MM.1S (cell line): Measurements from ENCODE around the gene DRICH1.
"Not testable (repeated sequence)": the region's sequence is repeated elsewhere in the genome, so short reads cannot be mapped to it uniquely, and the experiment has no call there.

Experiments
- DNase-seq: peaks from one replicate; pipeline ENCODE4 v3.0.0-alpha.2; 2015
- H2AFZ ChIP-seq: fragments of 300-600 bp; sonication (generic); 2 replicates; pipeline ENCODE4 v1.6.0; 2016; ENCODE audit warnings: antibody characterized with exemption, low read length
- H3F3A ChIP-seq: fragments of 300-600 bp; sonication (generic); 2 replicates; pipeline ENCODE4 v1.6.1; 2016; ENCODE audit warnings: mild to moderate bottlenecking, antibody characterized with exemption, low read length, moderate library complexity, mixed read lengths; ENCODE audit not compliant: insufficient read depth
- H3K27ac ChIP-seq: fragments of 300-600 bp; sonication (generic); 2 replicates; pipeline ENCODE4 v1.5.1; 2016; ENCODE audit warnings: mild to moderate bottlenecking, low read length
- H3K27me3 ChIP-seq: fragments of 300-600 bp; sonication (generic); replicated peaks from 2 replicates; pipeline ENCODE4 v1.6.0; 2016; ENCODE audit warnings: low read length; ENCODE audit not compliant: insufficient read depth
- H3K36me3 ChIP-seq: fragments of 300-600 bp; sonication (generic); replicated peaks from 2 replicates; pipeline ENCODE4 v1.6.1; 2016; ENCODE audit warnings: mild to moderate bottlenecking, low read length, mixed read lengths; ENCODE audit not compliant: insufficient read depth
- H3K4me1 ChIP-seq: fragments of 300-600 bp; sonication (generic); 2 replicates; pipeline ENCODE4 v1.6.1; 2016; ENCODE audit warnings: low read length, mixed read lengths
- H3K4me2 ChIP-seq: fragments of 300-600 bp; sonication (generic); 2 replicates; pipeline ENCODE4 v1.6.0; 2016; ENCODE audit warnings: low read depth, low read length
- H3K4me3 ChIP-seq: fragments of 300-600 bp; sonication (generic); 2 replicates; pipeline ENCODE4 v1.5.1; 2016; ENCODE audit warnings: low read length, mixed read lengths
- H3K79me2 ChIP-seq: fragments of 300-600 bp; sonication (generic); 2 replicates; pipeline ENCODE4 v1.6.1; 2016; ENCODE audit warnings: mixed run types, low read length, mixed read lengths
- H3K9ac ChIP-seq: fragments of 300-600 bp; sonication (generic); 2 replicates; pipeline ENCODE4 v1.6.1; 2016; ENCODE audit warnings: low read length, mixed read lengths
- H3K9me2 ChIP-seq: fragments of 300-600 bp; sonication (generic); replicated peaks from 2 replicates; pipeline ENCODE4 v1.6.1; 2016; ENCODE audit warnings: mild to moderate bottlenecking, low read length, mixed read lengths; ENCODE audit not compliant: insufficient read depth
- H3K9me3 ChIP-seq: fragments of 300-600 bp; sonication (generic); replicated peaks from 2 replicates; pipeline ENCODE4 v1.6.1; 2016; ENCODE audit warnings: mild to moderate bottlenecking, low read length, mixed read lengths; ENCODE audit not compliant: insufficient read depth
- H4K20me1 ChIP-seq: fragments of 300-600 bp; sonication (generic); 2 replicates; pipeline ENCODE4 v1.6.1; 2016; ENCODE audit warnings: mild to moderate bottlenecking, low read length, moderate library complexity, mixed read lengths; ENCODE audit not compliant: insufficient read depth
- CTCF ChIP-seq: fragments of 300-600 bp; sonication (generic); IDR thresholded peaks from 2 replicates; pipeline ENCODE4 v1.5.1; 2016; ENCODE audit warnings: antibody characterized with exemption, low read length, mixed read lengths
- EZH2 ChIP-seq: fragments of 300-600 bp; sonication (generic); optimal IDR thresholded peaks from 2 replicates; pipeline ENCODE3; 2017; ENCODE audit warnings: low read depth, mild to moderate bottlenecking, antibody characterized with exemption, low read length, mixed read lengths
- EZH2phosphoT487 ChIP-seq: fragments of 300-600 bp; sonication (generic); IDR thresholded peaks from 2 replicates; pipeline ENCODE4 v1.6.1; 2018; ENCODE audit warnings: antibody characterized with exemption, low read length

DRICH1 gene

GRCh38 chr22:23574877-23575276, 57.2 kb downstream of the DRICH1 start:
- Histone ChIP-seq H3K27ac (no peak overlapping the region), H3K4me3 (no peak overlapping the region), H3K4me1 (no peaks in the 10 kb centered on the region), H3K9me3 (no peaks in the 10 kb centered on the region), H3K27me3 (peaks cover 18% of the 10 kb centered on the region), H3K79me2 (no peaks in the 10 kb centered on the region), H4K20me1 (no peaks in the 10 kb centered on the region), H3K9ac (no peak overlapping the region), H2AFZ (no peak overlapping the region), H3K36me3 (no peaks in the 10 kb centered on the region), H3K9me2 (no peaks in the 10 kb centered on the region), H3K4me2 (no peak overlapping the region), H3F3A (no peaks in the 10 kb centered on the region)
- TF ChIP-seq EZH2phosphoT487 (no peak), EZH2 (no peak), CTCF (no peak)
- no peak for DNase-seq

- no peak for TF ChIP-seq EZH2
- no peak for TF ChIP-seq EZH2phosphoT487
- TF ChIP-seq CTCF: no peak
- no peaks in the 10 kb centered on the region for H3K36me3 ChIP-seq
- no peak for DNase-seq
- no peaks in the 10 kb centered on the region for H3F3A ChIP-seq
- no peak overlapping the region for H3K4me3 ChIP-seq
- no peak overlapping the region for H3K27ac ChIP-seq
- H3K9me3 ChIP-seq: no peaks in the 10 kb centered on the region
- H4K20me1 ChIP-seq: no peaks in the 10 kb centered on the region
- H3K27me3 ChIP-seq: peaks cover 18% of the 10 kb centered on the region
- no peak overlapping the region for H2AFZ ChIP-seq
- H3K9ac ChIP-seq: no peak overlapping the region
- H3K4me1 ChIP-seq: no peaks in the 10 kb centered on the region
- no peaks in the 10 kb centered on the region for H3K9me2 ChIP-seq
- H3K79me2 ChIP-seq: no peaks in the 10 kb centered on the region
- H3K4me2 ChIP-seq: no peak overlapping the region
Observed at GRCh38 chr22:23574371-23574811, 57.7 kb downstream of the DRICH1 start.

DNA sequence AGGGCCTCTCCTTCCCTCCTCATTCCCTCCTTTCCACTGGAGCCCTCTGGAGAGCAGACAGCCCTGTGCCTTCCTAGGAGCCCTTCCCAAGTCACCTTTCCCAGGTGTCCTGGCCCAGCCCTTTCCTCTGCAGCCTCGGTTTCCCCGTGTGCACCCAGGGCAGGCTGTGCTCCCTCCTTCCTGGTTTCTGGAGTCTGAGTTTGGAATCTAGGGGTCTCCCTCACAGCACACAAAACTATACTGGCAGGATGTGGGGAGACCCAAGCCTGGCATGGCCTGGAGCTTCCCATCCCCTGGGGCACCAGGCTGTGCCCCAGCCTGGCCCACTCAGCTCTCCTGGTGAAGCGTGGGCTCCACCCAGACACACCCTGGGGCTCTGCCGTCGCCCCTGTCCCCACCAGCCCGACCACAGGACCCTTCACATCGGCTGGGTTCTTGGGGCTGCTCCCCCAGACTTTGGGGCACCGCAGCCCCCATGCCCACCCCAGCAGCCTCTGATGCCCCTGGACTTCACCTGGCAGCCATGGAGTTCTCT, 58.4 kb downstream of the DRICH1 start:
- not testable (repeated sequence) for H3K4me3 ChIP-seq, H3K36me3 ChIP-seq, H3K9ac ChIP-seq, H4K20me1 ChIP-seq, H3K9me3 ChIP-seq, H2AFZ ChIP-seq, H3K27ac ChIP-seq, H3F3A ChIP-seq, H3K9me2 ChIP-seq, DNase-seq, H3K4me2 ChIP-seq, H3K4me1 ChIP-seq, H3K79me2 ChIP-seq
- H3K27me3 ChIP-seq: peaks cover 19% of the 10 kb centered on the region

DNA sequence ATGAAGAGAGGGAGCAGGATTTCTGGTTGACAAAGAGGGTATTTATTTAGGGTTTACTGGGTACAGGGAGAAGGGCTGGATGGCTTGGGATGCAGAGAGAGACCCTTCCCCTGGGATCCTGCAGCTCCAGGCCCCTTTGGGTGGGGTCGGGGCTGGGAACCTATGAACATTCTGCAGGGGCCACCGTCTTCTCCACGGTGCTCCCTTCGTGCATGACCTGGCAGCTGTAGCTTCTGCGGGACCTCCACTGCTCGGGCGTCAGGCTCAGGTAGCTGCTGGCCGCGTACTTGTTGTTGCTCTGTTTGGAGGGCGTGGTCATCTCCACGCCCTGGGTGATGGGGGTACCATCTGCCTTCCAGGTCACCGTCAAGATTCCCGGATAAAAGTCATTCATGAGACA, 59.0 kb downstream of the DRICH1 start:
- H3K79me2 ChIP-seq, H4K20me1 ChIP-seq, H3K27ac ChIP-seq, H2AFZ ChIP-seq, H3K36me3 ChIP-seq, H3K4me3 ChIP-seq, H3K4me2 ChIP-seq, H3K9me2 ChIP-seq, H3K9me3 ChIP-seq, H3K9ac ChIP-seq, H3K4me1 ChIP-seq, DNase-seq, H3F3A ChIP-seq: not testable (repeated sequence)
- H3K27me3 ChIP-seq: peaks cover 22% of the 10 kb centered on the region
